ELR (cell line): ENCODE data around the gene TBCE.

Experiments used
- DNase-seq: peaks from one replicate; pipeline ENCODE4 v3.0.0-alpha.2; 2015; ENCODE audit warnings: low read depth

TBCE gene

DNA sequence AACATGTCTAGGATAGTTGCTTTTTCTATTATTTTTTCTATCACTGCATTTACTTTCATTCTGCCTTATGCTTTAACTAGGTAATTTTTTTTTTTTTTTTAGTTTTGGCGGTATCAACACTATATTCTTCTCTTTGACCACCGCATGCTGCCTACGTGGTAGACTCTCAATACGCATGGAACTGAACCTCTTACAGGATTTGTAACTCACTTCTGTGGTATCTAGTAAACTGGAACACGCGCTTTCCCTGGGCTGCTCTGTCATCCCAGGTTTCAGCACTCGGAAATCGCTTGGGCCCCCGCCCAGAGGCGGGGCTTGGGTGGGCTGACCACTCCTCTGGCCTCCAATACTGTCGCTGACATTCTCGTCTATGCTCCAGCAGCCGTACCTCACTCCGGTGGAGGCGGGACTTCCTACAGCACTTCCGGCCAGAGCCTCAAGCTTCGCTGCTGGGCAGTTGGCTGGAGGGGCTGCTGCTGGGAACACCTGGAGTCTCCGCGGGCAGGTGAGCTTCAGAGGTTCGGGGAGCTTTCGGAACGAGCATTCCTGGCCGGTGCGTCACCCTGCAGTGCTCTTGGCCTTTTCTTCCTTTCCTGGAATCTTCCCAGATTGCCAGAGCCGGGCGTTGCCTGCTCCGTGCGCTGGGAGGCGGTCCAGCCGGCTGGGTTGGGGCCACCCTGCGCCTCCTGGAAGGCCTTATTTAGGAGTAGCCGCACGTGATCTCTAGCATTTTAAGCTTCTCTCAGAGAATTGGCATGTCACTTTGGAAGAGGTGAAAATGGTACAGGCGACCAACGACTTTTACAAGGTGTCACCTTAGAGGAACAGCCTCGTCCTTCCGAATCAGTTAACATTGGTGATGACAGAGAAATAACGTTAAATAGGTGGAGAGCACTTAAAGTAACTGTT lies at the start of gene TBCE:
Gene TBCE, plus strand, starts transcription at position 428 of the 909 bp plus-strand sequence. CDS start 12,623 bp downstream, outside the sequence.
- peak; percentile 99 for DNase-seq

DNA sequence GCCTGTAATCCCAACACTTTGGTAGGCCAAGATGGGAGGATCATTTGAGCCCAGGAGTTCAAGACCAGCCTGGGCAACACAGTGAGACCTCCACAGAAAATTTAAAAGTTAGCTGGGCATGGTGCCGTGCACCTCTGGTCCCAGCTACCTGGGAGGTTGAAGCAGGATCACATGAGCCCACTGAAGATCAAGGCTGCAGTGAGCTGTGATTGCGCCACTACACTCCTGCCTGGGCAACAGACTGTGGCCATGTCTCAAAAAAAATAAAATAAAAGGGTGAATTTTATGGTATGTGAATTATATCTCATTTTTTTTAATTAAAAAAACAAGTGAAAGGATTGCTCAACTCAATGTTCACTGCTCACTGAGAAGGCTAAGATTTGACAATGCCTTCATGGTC lies 48.0 kb upstream of the TBCE start:
- DNase-seq: no peak

GRCh38 chr1:235320521-235321179 lies 46.6 kb upstream of the TBCE start:
- DNase-seq: no peak

- no peak for DNase-seq
Measured at GRCh38 chr1:235324296-235324695, 42.9 kb upstream of the TBCE start.

DNA sequence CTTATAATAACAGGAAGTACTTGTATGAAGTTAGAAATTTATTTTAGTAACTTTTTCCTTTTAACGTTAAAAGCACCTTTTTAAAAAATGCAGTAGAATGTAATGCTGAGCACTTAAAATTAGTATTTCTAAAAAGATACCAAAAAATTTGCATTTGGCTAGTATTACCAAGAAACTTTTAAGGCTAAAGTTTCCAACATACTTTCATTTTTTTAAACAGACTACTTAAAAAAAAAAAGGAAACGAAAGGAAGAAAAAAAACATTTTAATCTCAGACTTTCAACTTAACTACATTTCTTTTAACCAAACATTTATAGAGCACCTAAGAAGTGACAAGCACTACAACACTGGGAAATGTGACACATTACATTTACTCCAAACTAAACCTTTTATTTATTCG lies 42.1 kb upstream of the TBCE start:
- no peak for DNase-seq

DNA sequence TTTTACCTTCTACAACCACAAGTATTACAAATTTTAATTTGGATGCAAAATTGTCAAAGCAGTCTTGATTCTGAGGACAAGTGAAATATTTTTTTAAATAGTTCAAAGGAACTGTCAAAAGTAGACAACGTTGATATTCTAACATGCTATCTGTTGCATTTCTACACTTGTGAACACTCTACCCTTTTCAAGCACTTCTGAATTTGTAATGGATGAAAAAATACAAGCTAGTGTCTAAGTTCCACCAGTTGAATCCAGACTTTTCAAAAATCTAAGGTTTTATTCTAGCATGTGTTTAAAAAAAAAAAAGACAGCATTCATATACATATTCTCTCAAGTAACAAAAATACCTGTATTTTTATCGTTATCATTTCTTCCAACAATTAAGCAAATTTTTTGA lies 41.4 kb upstream of the TBCE start:
- DNase-seq: no peak

- DNase-seq: peak; percentile 53
Measured at GRCh38 chr1:235326719-235327558, 40.3 kb upstream of the TBCE start.

- DNase-seq: no peak
Measured at GRCh38 chr1:235327559-235328270, 39.5 kb upstream of the TBCE start, which contains the start of gene ARID4B. TSS of gene ARID4B (minus strand) at chr1:235328179. CDS start at chr1:235326919, 1,260 bp downstream.

- DNase-seq: peak; percentile 100
Measured at GRCh38 chr1:235328271-235329138, 38.7 kb upstream of the TBCE start, which contains the start of gene GGPS1. TSS of gene GGPS1 (plus strand) at chr1:235328570. CDS start at chr1:235335265, 6,695 bp downstream.

- DNase-seq: peak; percentile 67
Measured at GRCh38 chr1:235329139-235329902, 37.9 kb upstream of the TBCE start.

DNA sequence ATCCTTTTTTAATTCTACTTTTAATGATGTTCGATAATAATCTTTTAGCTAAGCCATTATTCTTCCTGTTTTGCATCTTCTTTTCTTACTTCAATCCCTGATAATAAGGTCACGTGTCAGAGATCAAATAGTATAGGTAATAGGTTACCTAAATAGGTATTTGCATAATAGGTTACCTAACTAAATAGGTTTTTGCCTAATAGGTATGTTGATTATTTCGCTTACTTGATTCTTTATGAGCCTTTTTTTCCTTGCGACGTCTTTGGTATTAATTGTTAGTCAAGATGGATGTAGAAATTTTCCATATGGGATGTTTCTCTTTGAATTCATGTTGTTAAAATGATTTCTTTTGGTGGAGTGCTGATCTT lies 36.3 kb upstream of the TBCE start:
- no peak for DNase-seq

DNA sequence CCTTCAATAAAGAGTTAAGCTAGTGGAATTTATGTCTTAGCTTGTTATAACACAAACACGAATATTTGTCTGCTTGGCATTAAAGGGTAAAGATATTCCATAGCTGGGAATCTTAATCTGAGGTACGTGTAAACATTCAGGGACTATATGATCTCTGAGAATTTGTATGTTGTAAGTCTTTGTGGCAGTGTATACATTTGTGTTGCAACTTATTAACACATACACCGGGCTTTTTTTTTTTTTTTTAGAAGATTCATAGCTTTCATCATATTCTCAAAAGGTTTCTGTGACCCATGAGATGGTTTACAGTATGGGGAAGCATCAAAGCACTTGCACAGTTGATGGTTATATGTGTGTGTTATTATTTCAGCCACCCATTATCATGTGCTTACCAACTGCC lies 35.8 kb upstream of the TBCE start:
- no peak for DNase-seq

- DNase-seq: no peak
Measured at GRCh38 chr1:235336903-235337302, 30.3 kb upstream of the TBCE start.

- DNase-seq: no peak
Measured at GRCh38 chr1:235339746-235340145, 27.5 kb upstream of the TBCE start.

GRCh38 chr1:235341334-235341733 lies 25.9 kb upstream of the TBCE start:
- no peak for DNase-seq

DNA sequence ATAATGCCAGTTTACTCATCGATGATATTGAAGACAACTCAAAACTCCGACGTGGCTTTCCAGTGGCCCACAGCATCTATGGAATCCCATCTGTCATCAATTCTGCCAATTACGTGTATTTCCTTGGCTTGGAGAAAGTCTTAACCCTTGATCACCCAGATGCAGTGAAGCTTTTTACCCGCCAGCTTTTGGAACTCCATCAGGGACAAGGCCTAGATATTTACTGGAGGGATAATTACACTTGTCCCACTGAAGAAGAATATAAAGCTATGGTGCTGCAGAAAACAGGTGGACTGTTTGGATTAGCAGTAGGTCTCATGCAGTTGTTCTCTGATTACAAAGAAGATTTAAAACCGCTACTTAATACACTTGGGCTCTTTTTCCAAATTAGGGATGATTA lies 25.2 kb upstream of the TBCE start:
- DNase-seq: no peak

DNA sequence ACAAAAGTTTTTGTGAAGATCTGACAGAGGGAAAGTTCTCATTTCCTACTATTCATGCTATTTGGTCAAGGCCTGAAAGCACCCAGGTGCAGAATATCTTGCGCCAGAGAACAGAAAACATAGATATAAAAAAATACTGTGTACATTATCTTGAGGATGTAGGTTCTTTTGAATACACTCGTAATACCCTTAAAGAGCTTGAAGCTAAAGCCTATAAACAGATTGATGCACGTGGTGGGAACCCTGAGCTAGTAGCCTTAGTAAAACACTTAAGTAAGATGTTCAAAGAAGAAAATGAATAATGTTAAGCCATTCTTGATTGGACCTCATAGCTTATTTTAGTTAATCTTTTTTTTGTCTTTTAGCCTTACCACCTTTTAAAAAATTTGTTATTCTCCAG lies 24.8 kb upstream of the TBCE start:
- no peak for DNase-seq

- no peak for DNase-seq
Measured at GRCh38 chr1:235343726-235344125, 23.5 kb upstream of the TBCE start.

GRCh38 chr1:235351441-235351840 lies 15.8 kb upstream of the TBCE start:
- DNase-seq: no peak

- no peak for DNase-seq
Measured at GRCh38 chr1:235351898-235352297, 15.3 kb upstream of the TBCE start.
